OCI-LY3 (cell line): ENCODE results near the gene NEMP2.

ENCODE experiments used
- EZH2phosphoT487 ChIP-seq: fragments of 200-600 bp; shearing (Covaris generic); IDR thresholded peaks from 2 replicates; pipeline ENCODE4 v1.6.1; 2018; ENCODE audit warnings: antibody characterized with exemption, mixed run types, low read depth
- TF ChIP-seq, protein P1 (sequence below): fragments of 200-600, 300-600 bp; sonication (generic); IDR thresholded peaks from 2 replicates; pipeline ENCODE4 v1.5.1; 2014; ENCODE audit warnings: antibody characterized with exemption, low read length, low read depth

DNA sequence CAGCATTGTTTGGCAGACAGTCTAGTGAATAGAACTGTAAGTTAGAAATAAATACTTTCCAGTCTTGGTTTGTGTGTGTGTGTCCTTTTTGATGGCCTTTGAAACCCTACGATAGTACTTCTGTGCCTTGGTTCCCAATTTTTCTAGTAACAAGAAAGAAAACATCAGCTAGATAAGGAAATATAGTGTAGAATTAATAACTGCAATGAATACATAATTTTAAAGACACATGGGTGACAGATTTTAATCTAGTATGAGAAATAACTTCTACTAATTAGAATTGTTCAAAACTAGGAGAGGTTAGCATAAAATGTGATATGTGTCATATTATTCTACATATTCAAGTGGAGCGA lies 44.5 kb upstream of the NEMP2 start:
- TF ChIP-seq, protein P1, sequence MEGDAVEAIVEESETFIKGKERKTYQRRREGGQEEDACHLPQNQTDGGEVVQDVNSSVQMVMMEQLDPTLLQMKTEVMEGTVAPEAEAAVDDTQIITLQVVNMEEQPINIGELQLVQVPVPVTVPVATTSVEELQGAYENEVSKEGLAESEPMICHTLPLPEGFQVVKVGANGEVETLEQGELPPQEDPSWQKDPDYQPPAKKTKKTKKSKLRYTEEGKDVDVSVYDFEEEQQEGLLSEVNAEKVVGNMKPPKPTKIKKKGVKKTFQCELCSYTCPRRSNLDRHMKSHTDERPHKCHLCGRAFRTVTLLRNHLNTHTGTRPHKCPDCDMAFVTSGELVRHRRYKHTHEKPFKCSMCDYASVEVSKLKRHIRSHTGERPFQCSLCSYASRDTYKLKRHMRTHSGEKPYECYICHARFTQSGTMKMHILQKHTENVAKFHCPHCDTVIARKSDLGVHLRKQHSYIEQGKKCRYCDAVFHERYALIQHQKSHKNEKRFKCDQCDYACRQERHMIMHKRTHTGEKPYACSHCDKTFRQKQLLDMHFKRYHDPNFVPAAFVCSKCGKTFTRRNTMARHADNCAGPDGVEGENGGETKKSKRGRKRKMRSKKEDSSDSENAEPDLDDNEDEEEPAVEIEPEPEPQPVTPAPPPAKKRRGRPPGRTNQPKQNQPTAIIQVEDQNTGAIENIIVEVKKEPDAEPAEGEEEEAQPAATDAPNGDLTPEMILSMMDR, result no peak
- TF ChIP-seq EZH2phosphoT487, result no peak
